Esophagus squamous epithelium (tissue), 4 donors: Measurements from ENCODE around the gene PBRM1.

Experiments used
- POLR2A ChIP-seq, 4 donors: fragments of 450-650 bp; IDR thresholded peaks; one replicate each; pipeline ENCODE4 v1.6.1; 2017; ENCODE audit warnings: antibody characterized with exemption in 4 of 4, mild to moderate bottlenecking in 4 of 4, moderate library complexity in 3 of 4
- TF ChIP-seq, protein P1 (sequence below), 6 experiments: fragments of 450-650 bp in 4 of 6; fragments of 200-600 bp in 2 of 6; sonication (generic) in 2 of 6; IDR thresholded peaks; one replicate each; pipeline ENCODE4 v1.5.1; 2016 to 2019; ENCODE audit warnings: antibody characterized with exemption in 6 of 6, mild to moderate bottlenecking in 4 of 6, moderate library complexity in 4 of 6

- TF ChIP-seq, protein P1, sequence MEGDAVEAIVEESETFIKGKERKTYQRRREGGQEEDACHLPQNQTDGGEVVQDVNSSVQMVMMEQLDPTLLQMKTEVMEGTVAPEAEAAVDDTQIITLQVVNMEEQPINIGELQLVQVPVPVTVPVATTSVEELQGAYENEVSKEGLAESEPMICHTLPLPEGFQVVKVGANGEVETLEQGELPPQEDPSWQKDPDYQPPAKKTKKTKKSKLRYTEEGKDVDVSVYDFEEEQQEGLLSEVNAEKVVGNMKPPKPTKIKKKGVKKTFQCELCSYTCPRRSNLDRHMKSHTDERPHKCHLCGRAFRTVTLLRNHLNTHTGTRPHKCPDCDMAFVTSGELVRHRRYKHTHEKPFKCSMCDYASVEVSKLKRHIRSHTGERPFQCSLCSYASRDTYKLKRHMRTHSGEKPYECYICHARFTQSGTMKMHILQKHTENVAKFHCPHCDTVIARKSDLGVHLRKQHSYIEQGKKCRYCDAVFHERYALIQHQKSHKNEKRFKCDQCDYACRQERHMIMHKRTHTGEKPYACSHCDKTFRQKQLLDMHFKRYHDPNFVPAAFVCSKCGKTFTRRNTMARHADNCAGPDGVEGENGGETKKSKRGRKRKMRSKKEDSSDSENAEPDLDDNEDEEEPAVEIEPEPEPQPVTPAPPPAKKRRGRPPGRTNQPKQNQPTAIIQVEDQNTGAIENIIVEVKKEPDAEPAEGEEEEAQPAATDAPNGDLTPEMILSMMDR (IDR thresholded peaks at IDR 0.05), result no peak
- TF ChIP-seq POLR2A (IDR thresholded peaks at IDR 0.05), result peak in 1 of 4 donors; percentile 23
Measured at GRCh38 chr3:52534281-52535183, 151.2 kb downstream of the PBRM1 start.
